Mesothelial cell of epicardium (in vitro differentiated cells): ENCODE results near the gene MTIF3. TPM values are rescaled to one million over a fixed set of nuclear protein-coding genes. Genes with fewer than 3 reads are reported as not detected.

Experiments
- DNase-seq, 2 experiments: peaks; one replicate each; pipeline ENCODE4 v3.0.0; 2021; ENCODE audit warnings: low spot score in 2 of 2; ENCODE audit not compliant: unreplicated experiment in 2 of 2
- H3K27ac Mint-ChIP-seq: 2 replicates; pipeline ENCODE4 v1.8.0; 2021; ENCODE audit warnings: mixed read lengths
- H3K27me3 Mint-ChIP-seq: 2 replicates; pipeline ENCODE4 v1.8.0; 2021; ENCODE audit warnings: low read depth, mixed read lengths
- H3K36me3 Mint-ChIP-seq: 2 replicates; pipeline ENCODE4 v1.8.0; 2021; ENCODE audit warnings: mixed read lengths
- H3K4me1 Mint-ChIP-seq: 2 replicates; pipeline ENCODE4 v1.8.0; 2021; ENCODE audit warnings: mixed read lengths
- H3K4me3 Mint-ChIP-seq: 2 replicates; pipeline ENCODE4 v1.8.0; 2021; ENCODE audit warnings: mild to moderate bottlenecking, moderate library complexity, mixed read lengths
- H3K9me3 Mint-ChIP-seq: 2 replicates; pipeline ENCODE4 v1.8.0; 2021; ENCODE audit warnings: mixed read lengths
- CTCF ChIP-seq: fragments of 200-600 bp; sonication (generic); IDR thresholded peaks from one replicate; pipeline ENCODE4 v1.5.0; 2021; ENCODE audit warnings: antibody characterized with exemption; ENCODE audit not compliant: unreplicated experiment
- total RNA-seq: library from RNA; stranded (reverse); gene quantifications from 3 replicates; pipeline ENCODE4 v1.2.1, GENCODE V29; 2021

The MTIF3 gene
- total RNA-seq, 1 donor from 2014 or later, result 40.4 TPM

GRCh38 chr13:27493981-27494380 lies 43.6 kb upstream of the MTIF3 start:
- Mint-ChIP-seq H3K4me1 (peaks cover 4% of the 10 kb centered on the region), H3K4me3 (no peak overlapping the region), H3K27ac (no peak overlapping the region), H3K9me3 (no peaks in the 10 kb centered on the region), H3K27me3 (peaks cover 45% of the 10 kb centered on the region), H3K36me3 (no peaks in the 10 kb centered on the region)
- TF ChIP-seq CTCF, result no peak
- no peak for DNase-seq

- H3K9me3 Mint-ChIP-seq, result no peaks in the 10 kb centered on the region
- TF ChIP-seq CTCF, result no peak
- H3K27ac Mint-ChIP-seq, result no peak overlapping the region
- H3K36me3 Mint-ChIP-seq, result no peaks in the 10 kb centered on the region
- no peaks in the 10 kb centered on the region for H3K4me1 Mint-ChIP-seq
- H3K4me3 Mint-ChIP-seq, result no peak overlapping the region
- no peak for DNase-seq
- H3K27me3 Mint-ChIP-seq, result peaks cover 22% of the 10 kb centered on the region
Measured at GRCh38 chr13:27489456-27489855, 39.1 kb upstream of the MTIF3 start.

- Mint-ChIP-seq H3K27me3 (peaks cover 28% of the 10 kb centered on the region), H3K4me3 (no peak overlapping the region)
Measured at GRCh38 chr13:27487776-27488175, 37.4 kb upstream of the MTIF3 start.

GRCh38 chr13:27483421-27483820 lies 33.1 kb upstream of the MTIF3 start:
- DNase-seq, result no peak
- H3K4me1 Mint-ChIP-seq, result no peaks in the 10 kb centered on the region
- H3K4me3 Mint-ChIP-seq, result no peak overlapping the region
- peaks cover 10% of the 10 kb centered on the region for H3K9me3 Mint-ChIP-seq
- H3K27ac Mint-ChIP-seq, result no peak overlapping the region
- peaks cover 50% of the 10 kb centered on the region for H3K27me3 Mint-ChIP-seq
- no peak for TF ChIP-seq CTCF
- no peaks in the 10 kb centered on the region for H3K36me3 Mint-ChIP-seq

More at GRCh38 chr13:27487776-27488175, 37.4 kb upstream of the MTIF3 start:
- TF ChIP-seq CTCF, result no peak
- peaks cover under 1% of the 10 kb centered on the region for H3K9me3 Mint-ChIP-seq
- no peak for DNase-seq
- no peaks in the 10 kb centered on the region for H3K36me3 Mint-ChIP-seq
- no peak overlapping the region for H3K27ac Mint-ChIP-seq
- no peaks in the 10 kb centered on the region for H3K4me1 Mint-ChIP-seq

GRCh38 chr13:27482983-27483382 lies 32.6 kb upstream of the MTIF3 start:
- H3K27ac Mint-ChIP-seq, result no peak overlapping the region
- no peaks in the 10 kb centered on the region for H3K36me3 Mint-ChIP-seq
- H3K4me3 Mint-ChIP-seq, result no peak overlapping the region
- H3K27me3 Mint-ChIP-seq, result peaks cover 54% of the 10 kb centered on the region
- no peak for TF ChIP-seq CTCF
- H3K4me1 Mint-ChIP-seq, result no peaks in the 10 kb centered on the region
- peaks cover 10% of the 10 kb centered on the region for H3K9me3 Mint-ChIP-seq
- DNase-seq, result no peak

GRCh38 chr13:27481766-27482165 lies 31.4 kb upstream of the MTIF3 start:
- peaks cover 10% of the 10 kb centered on the region for H3K9me3 Mint-ChIP-seq
- H3K27me3 Mint-ChIP-seq, result peaks cover 65% of the 10 kb centered on the region
- peaks cover 3% of the 10 kb centered on the region for H3K4me1 Mint-ChIP-seq
- DNase-seq, result peak in 1 of 2 experiments; percentile 44
- no peak overlapping the region for H3K27ac Mint-ChIP-seq
- no peaks in the 10 kb centered on the region for H3K36me3 Mint-ChIP-seq
- peak; percentile 42 for TF ChIP-seq CTCF
- H3K4me3 Mint-ChIP-seq, result no peak overlapping the region
